DND-41 (cell line): Measurements from ENCODE around the gene VHLL.
A peak's percentile ranks its signal among the peaks of the same experiment; 100 is the strongest.

ENCODE experiments used
- ATAC-seq: fragments of 200-7000 bp; cut with Tn5 transposase; 3 replicates; pipeline ENCODE4 v1.9.1; 2021; ENCODE audit warnings: low read depth; ENCODE audit not compliant: insufficient read depth
- DNase-seq: peaks from one replicate; pipeline ENCODE4 v3.0.0-alpha.2; 2020
- H2AFZ ChIP-seq: 2 replicates; pipeline ENCODE4 v1.6.0; 2012; ENCODE audit warnings: low read depth, low read length
- H3K27ac ChIP-seq: 2 replicates; pipeline ENCODE4 v1.5.1; 2012; ENCODE audit warnings: low read length, inconsistent platforms
- H3K27me3 ChIP-seq: fragments of 200-600 bp; sonication (generic); 2 replicates; pipeline ENCODE4 v1.6.0; 2012; ENCODE audit warnings: low read length, mild to moderate bottlenecking, inconsistent platforms; ENCODE audit not compliant: insufficient read depth, poor library complexity
- H3K36me3 ChIP-seq: 2 replicates; pipeline ENCODE4 v1.5.1; 2012; ENCODE audit warnings: low read length, inconsistent platforms; ENCODE audit not compliant: insufficient read depth
- H3K4me1 ChIP-seq: 2 replicates; pipeline ENCODE4 v1.5.1; 2012; ENCODE audit warnings: mild to moderate bottlenecking, low read length; ENCODE audit not compliant: insufficient read depth
- H3K4me2 ChIP-seq: 2 replicates; pipeline ENCODE4 v1.6.0; 2012; ENCODE audit warnings: mild to moderate bottlenecking, moderate library complexity, low read length, inconsistent platforms; ENCODE audit not compliant: insufficient read depth
- H3K4me3 ChIP-seq, 2 experiments: fragments of 200-600 bp in 1 of 2; shearing (Covaris generic) in 1 of 2; 2 replicates each; pipeline ENCODE4 v1.5.1; 2012 to 2016; ENCODE audit warnings: inconsistent platforms in 2 of 2, low read length in 2 of 2, mild to moderate bottlenecking in 2 of 2, low read depth in 1 of 2, moderate library complexity in 1 of 2
- H3K79me2 ChIP-seq: 2 replicates; pipeline ENCODE4 v1.6.0; 2012; ENCODE audit warnings: low read length, inconsistent platforms; ENCODE audit not compliant: insufficient read depth
- H3K9ac ChIP-seq: 2 replicates; pipeline ENCODE4 v1.6.0; 2012; ENCODE audit warnings: low read depth, mild to moderate bottlenecking, inconsistent platforms, low read length, moderate library complexity
- H3K9me3 ChIP-seq: 2 replicates; pipeline ENCODE4 v1.5.1; 2012; ENCODE audit warnings: low read length, moderate library complexity, mild to moderate bottlenecking, inconsistent platforms; ENCODE audit not compliant: insufficient read depth, severe bottlenecking
- H4K20me1 ChIP-seq: 2 replicates; pipeline ENCODE4 v1.6.0; 2012; ENCODE audit warnings: low read length; ENCODE audit not compliant: insufficient read depth
- EZH2 ChIP-seq: IDR thresholded peaks from 3 replicates; pipeline ENCODE4 v1.6.1; 2012; ENCODE audit warnings: borderline replicate concordance, low read depth, mild to moderate bottlenecking, moderate library complexity, low read length, inconsistent platforms; ENCODE audit not compliant: severe bottlenecking
- TF ChIP-seq, protein P1 (sequence below): IDR thresholded peaks from 2 replicates; pipeline ENCODE4 v1.5.1; 2012; ENCODE audit warnings: borderline replicate concordance, low read length, moderate library complexity, mild to moderate bottlenecking; ENCODE audit not compliant: poor library complexity, severe bottlenecking; ENCODE audit errors: extremely low read depth

VHLL gene

GRCh38 chr1:156320560-156320959 lies 21.5 kb upstream of the VHLL start:
- Histone ChIP-seq H3K27ac (no peak overlapping the region), H3K4me1 (no peaks in the 10 kb centered on the region), H3K27me3 (no peaks in the 10 kb centered on the region), H3K4me2 (no peak overlapping the region), H3K79me2 (peaks cover 9% of the 10 kb centered on the region), H3K9ac (no peak overlapping the region), H3K36me3 (peaks cover 92% of the 10 kb centered on the region), H4K20me1 (peaks cover 15% of the 10 kb centered on the region; the same call in 1 of the 2 replicates), H3K9me3 (no peaks in the 10 kb centered on the region), H3K4me3 (no peak overlapping the region), H2AFZ (no peak overlapping the region)
- DNase-seq (no peak), ATAC-seq (no peak)
- TF ChIP-seq, protein P1, sequence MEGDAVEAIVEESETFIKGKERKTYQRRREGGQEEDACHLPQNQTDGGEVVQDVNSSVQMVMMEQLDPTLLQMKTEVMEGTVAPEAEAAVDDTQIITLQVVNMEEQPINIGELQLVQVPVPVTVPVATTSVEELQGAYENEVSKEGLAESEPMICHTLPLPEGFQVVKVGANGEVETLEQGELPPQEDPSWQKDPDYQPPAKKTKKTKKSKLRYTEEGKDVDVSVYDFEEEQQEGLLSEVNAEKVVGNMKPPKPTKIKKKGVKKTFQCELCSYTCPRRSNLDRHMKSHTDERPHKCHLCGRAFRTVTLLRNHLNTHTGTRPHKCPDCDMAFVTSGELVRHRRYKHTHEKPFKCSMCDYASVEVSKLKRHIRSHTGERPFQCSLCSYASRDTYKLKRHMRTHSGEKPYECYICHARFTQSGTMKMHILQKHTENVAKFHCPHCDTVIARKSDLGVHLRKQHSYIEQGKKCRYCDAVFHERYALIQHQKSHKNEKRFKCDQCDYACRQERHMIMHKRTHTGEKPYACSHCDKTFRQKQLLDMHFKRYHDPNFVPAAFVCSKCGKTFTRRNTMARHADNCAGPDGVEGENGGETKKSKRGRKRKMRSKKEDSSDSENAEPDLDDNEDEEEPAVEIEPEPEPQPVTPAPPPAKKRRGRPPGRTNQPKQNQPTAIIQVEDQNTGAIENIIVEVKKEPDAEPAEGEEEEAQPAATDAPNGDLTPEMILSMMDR = no peak
- no peak for TF ChIP-seq EZH2

GRCh38 chr1:156319664-156320063 lies 20.6 kb upstream of the VHLL start:
- H3K36me3 ChIP-seq = peaks cover 92% of the 10 kb centered on the region
- no peak overlapping the region for H3K4me3 ChIP-seq
- peaks cover 13% of the 10 kb centered on the region; the same call in 1 of the 2 replicates for H4K20me1 ChIP-seq
- DNase-seq (no peak), ATAC-seq (no peak)
- H3K9ac ChIP-seq = no peak overlapping the region
- TF ChIP-seq, protein P1 = peak; percentile 61
- TF ChIP-seq EZH2 = no peak
- H2AFZ ChIP-seq = no peak overlapping the region
- H3K27me3 ChIP-seq = no peaks in the 10 kb centered on the region
- no peaks in the 10 kb centered on the region for H3K4me1 ChIP-seq
- no peak overlapping the region for H3K4me2 ChIP-seq
- H3K27ac ChIP-seq = no peak overlapping the region
- H3K79me2 ChIP-seq = peaks cover 4% of the 10 kb centered on the region
- H3K9me3 ChIP-seq = no peaks in the 10 kb centered on the region

DNA sequence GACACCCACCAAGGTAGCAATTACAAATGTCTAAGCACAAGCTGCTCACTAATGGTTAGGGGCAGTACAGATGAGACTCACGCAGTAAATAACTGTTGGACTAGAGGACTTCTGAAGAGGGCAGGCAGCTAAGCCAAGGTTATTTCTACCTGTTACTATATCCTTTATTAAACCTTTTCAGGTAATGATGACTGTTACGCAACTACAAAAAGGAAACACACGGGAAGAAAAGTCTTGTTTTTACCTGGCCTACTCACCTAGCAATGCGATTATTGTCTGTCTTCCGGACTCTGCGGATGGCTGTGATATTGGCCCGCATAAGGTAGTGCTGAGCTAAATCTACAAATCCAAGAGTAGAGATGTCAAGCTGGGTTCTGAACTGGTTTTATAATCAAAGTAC lies 17.8 kb upstream of the VHLL start:
- H3K9ac ChIP-seq = no peak overlapping the region

More for the DNA sequence above, 17.8 kb upstream of the VHLL start:
- H4K20me1 ChIP-seq = peaks cover 8% of the 10 kb centered on the region; the same call in 1 of the 2 replicates
- no peak overlapping the region for H3K4me3 ChIP-seq
- H2AFZ ChIP-seq = no peak overlapping the region
- ATAC-seq = no peak
- peaks cover 3% of the 10 kb centered on the region; the same call in 1 of the 2 replicates for H3K79me2 ChIP-seq
- TF ChIP-seq, protein P1 = no peak
- no peak for TF ChIP-seq EZH2
- no peaks in the 10 kb centered on the region for H3K4me1 ChIP-seq
- H3K36me3 ChIP-seq = peaks cover 97% of the 10 kb centered on the region
- no peak overlapping the region for H3K4me2 ChIP-seq
- no peaks in the 10 kb centered on the region for H3K27me3 ChIP-seq
- no peaks in the 10 kb centered on the region for H3K9me3 ChIP-seq
- H3K27ac ChIP-seq = no peak overlapping the region
- no peak for DNase-seq
